IMR-90 (cell line): ENCODE measurements around the gene KCNN3. TPM values are rescaled to one million over a fixed set of nuclear protein-coding genes. Genes with fewer than 3 reads are reported as not detected.

Experiments
- ATAC-seq: fragments of 200-7000 bp; cut with Tn5 transposase; 2 replicates; pipeline ENCODE4 v1.9.1; 2020; ENCODE audit warnings: low read depth, mild to moderate bottlenecking, moderate library complexity
- BruUV-seq: library from RNA; stranded (reverse); fragments of 400-500 nt; replicated peaks from 2 replicates; lab custom pipeline; 2021; lab: Mats Ljungman, UMichigan
- CTCF ChIA-PET: fragments of 300-600 bp; formaldehyde crosslinking; extraction: SDS; loops from one replicate; lab custom pipeline; 2021; ENCODE audit warnings: antibody characterized with exemption; lab: Yijun Ruan, JAX
- POLR2A ChIA-PET: fragments of 300-600 bp; sonication (Branson Sonifier 250); formaldehyde crosslinking; loops from one replicate; lab custom pipeline; 2022; ENCODE audit warnings: antibody characterized with exemption; ENCODE audit not compliant: unreplicated experiment; lab: Charles Lee
- DNase-seq: peaks from one replicate; pipeline ENCODE4 v3.0.0; 2013
- H2AFZ ChIP-seq: replicated peaks from 2 replicates; pipeline ENCODE3; 2013; ENCODE audit warnings: low read length, mild to moderate bottlenecking; ENCODE audit not compliant: poor library complexity
- H2AK5ac ChIP-seq: 2 replicates; pipeline ENCODE4 v1.6.1; 2013; ENCODE audit warnings: low read depth, low read length, inconsistent platforms
- H2AK9ac ChIP-seq: replicated peaks from 2 replicates; pipeline ENCODE3; 2013; ENCODE audit warnings: mild to moderate bottlenecking, low read depth, low read length, moderate library complexity; ENCODE audit not compliant: poor library complexity
- H2BK120ac ChIP-seq: 2 replicates; pipeline ENCODE4 v1.6.1; 2013; ENCODE audit warnings: low read depth, low read length, inconsistent platforms
- H2BK15ac ChIP-seq: 3 replicates; pipeline ENCODE4 v1.6.1; 2013; ENCODE audit warnings: low read depth, low read length, inconsistent platforms
- H2BK20ac ChIP-seq: 2 replicates; pipeline ENCODE4 v1.6.1; 2013; ENCODE audit warnings: low read depth, mild to moderate bottlenecking, inconsistent platforms, low read length, moderate library complexity
- H2BK5ac ChIP-seq: 2 replicates; pipeline ENCODE4 v1.6.1; 2013; ENCODE audit warnings: mild to moderate bottlenecking, low read depth, low read length, inconsistent platforms; ENCODE audit not compliant: poor library complexity, severe bottlenecking
- H3K14ac ChIP-seq: replicated peaks from 2 replicates; pipeline ENCODE4 v1.6.1; 2013; ENCODE audit warnings: low read depth, low read length, inconsistent platforms
- H3K18ac ChIP-seq: 2 replicates; pipeline ENCODE4 v1.6.1; 2013; ENCODE audit warnings: low read depth, low read length, control low read depth
- H3K23ac ChIP-seq: 2 replicates; pipeline ENCODE4 v1.6.1; 2013; ENCODE audit warnings: low read depth, low read length, inconsistent platforms
- H3K27ac ChIP-seq: 2 replicates; pipeline ENCODE4 v1.5.1; 2013; ENCODE audit warnings: mild to moderate bottlenecking, control low read depth, low read length; ENCODE audit not compliant: insufficient read depth
- H3K27me3 ChIP-seq: 2 replicates; pipeline ENCODE4 v1.6.1; 2013; ENCODE audit warnings: low read length; ENCODE audit not compliant: control insufficient read depth, insufficient read depth
- H3K36me3 ChIP-seq: 2 replicates; pipeline ENCODE4 v1.6.1; 2013; ENCODE audit warnings: low read length, mixed read lengths; ENCODE audit not compliant: control insufficient read depth, insufficient read depth
- H3K4ac ChIP-seq: 2 replicates; pipeline ENCODE4 v1.6.1; 2013; ENCODE audit warnings: low read depth, low read length, inconsistent platforms
- H3K4me1 ChIP-seq: 2 replicates; pipeline ENCODE4 v1.6.1; 2013; ENCODE audit warnings: low read length, mixed read lengths; ENCODE audit not compliant: control insufficient read depth, insufficient read depth
- H3K4me2 ChIP-seq: 2 replicates; pipeline ENCODE4 v1.6.1; 2013; ENCODE audit warnings: low read depth, mild to moderate bottlenecking, control low read depth, low read length, moderate library complexity
- H3K4me3 ChIP-seq: 2 replicates; pipeline ENCODE4 v1.5.1; 2013; ENCODE audit warnings: low read depth, mild to moderate bottlenecking, control low read depth, low read length, moderate library complexity; ENCODE audit not compliant: insufficient read depth
- H3K56ac ChIP-seq: 2 replicates; pipeline ENCODE4 v1.6.1; 2013; ENCODE audit warnings: low read length, inconsistent platforms; ENCODE audit not compliant: insufficient read depth; ENCODE audit errors: extremely low read depth
- H3K79me1 ChIP-seq, 2 experiments: 2 replicates each; pipeline ENCODE4 v1.6.1; 2013; ENCODE audit warnings: low read length in 2 of 2, inconsistent platforms in 1 of 2, low read depth in 1 of 2
- H3K9ac ChIP-seq: 2 replicates; pipeline ENCODE4 v1.6.1; 2013; ENCODE audit warnings: low read depth, low read length, control low read depth
- H3K9me1 ChIP-seq: 2 replicates; pipeline ENCODE4 v1.6.1; 2013; ENCODE audit warnings: low read length, inconsistent platforms; ENCODE audit not compliant: insufficient read depth
- H3K9me3 ChIP-seq: 2 replicates; pipeline ENCODE4 v1.6.1; 2013; ENCODE audit warnings: low read length; ENCODE audit not compliant: control insufficient read depth, insufficient read depth
- H4K20me1 ChIP-seq: 2 replicates; pipeline ENCODE4 v1.6.1; 2013; ENCODE audit warnings: low read length, inconsistent platforms; ENCODE audit not compliant: insufficient read depth
- H4K5ac ChIP-seq: 2 replicates; pipeline ENCODE4 v1.6.1; 2013; ENCODE audit warnings: mild to moderate bottlenecking, low read depth, low read length, control low read depth
- H4K8ac ChIP-seq, 2 experiments: 2 replicates each; pipeline ENCODE4 v1.6.1; 2013; ENCODE audit warnings: low read depth in 2 of 2, low read length in 2 of 2, control low read depth in 1 of 2, inconsistent platforms in 1 of 2
- H4K91ac ChIP-seq: 2 replicates; pipeline ENCODE4 v1.6.1; 2013; ENCODE audit warnings: low read depth, low read length, inconsistent platforms; ENCODE audit not compliant: insufficient read depth
- BHLHE40 ChIP-seq: fragments of 150-350 bp; IDR thresholded peaks from 2 replicates; pipeline ENCODE4 v1.6.1; 2016; ENCODE audit warnings: mild to moderate bottlenecking, low read depth, low read length
- CEBPB ChIP-seq: IDR thresholded peaks from 2 replicates; pipeline ENCODE4 v1.6.1; 2012; ENCODE audit warnings: low read depth, low read length, improper control_type of control experiment
- CHD1 ChIP-seq: IDR thresholded peaks from 2 replicates; pipeline ENCODE4 v1.6.1; 2012; ENCODE audit warnings: low read depth, low read length, improper control_type of control experiment
- CTCF ChIP-seq: conservative IDR thresholded peaks from 2 replicates; pipeline ENCODE4 v1.5.1; 2012; ENCODE audit warnings: mild to moderate bottlenecking, low read depth, low read length, improper control_type of control experiment
- ELK1 ChIP-seq: fragments of 150-350 bp; IDR thresholded peaks from 2 replicates; pipeline ENCODE4 v1.6.1; 2016; ENCODE audit warnings: low read depth, mild to moderate bottlenecking, low read length, moderate library complexity, borderline replicate concordance
- FOS ChIP-seq: fragments of 150-350 bp; IDR thresholded peaks from 2 replicates; pipeline ENCODE4 v1.6.1; 2016; ENCODE audit warnings: low read depth, low read length
- MAFK ChIP-seq: IDR thresholded peaks from 2 replicates; pipeline ENCODE4 v1.6.1; 2012; ENCODE audit warnings: low read depth, low read length, improper control_type of control experiment
- MAZ ChIP-seq: IDR thresholded peaks from 2 replicates; pipeline ENCODE4 v1.6.1; 2012; ENCODE audit warnings: low read depth, mild to moderate bottlenecking, low read length, improper control_type of control experiment, moderate library complexity, borderline replicate concordance
- MXI1 ChIP-seq: IDR thresholded peaks from 2 replicates; pipeline ENCODE4 v1.6.1; 2012; ENCODE audit warnings: low read depth, mild to moderate bottlenecking, low read length, moderate library complexity, borderline replicate concordance
- NFE2L2 ChIP-seq: fragments of 150-350 bp; IDR thresholded peaks from 2 replicates; pipeline ENCODE4 v1.6.1; 2016; ENCODE audit warnings: low read depth, mild to moderate bottlenecking, low read length
- POLR2A ChIP-seq: IDR thresholded peaks from 2 replicates; pipeline ENCODE4 v1.6.1; 2012; ENCODE audit warnings: mild to moderate bottlenecking, low read depth, low read length
- RAD21 ChIP-seq: IDR thresholded peaks from 2 replicates; pipeline ENCODE4 v1.6.1; 2012; ENCODE audit warnings: low read length, improper control_type of control experiment
- RCOR1 ChIP-seq: IDR thresholded peaks from 2 replicates; pipeline ENCODE4 v1.6.1; 2012; ENCODE audit warnings: mild to moderate bottlenecking, low read length, improper control_type of control experiment; ENCODE audit not compliant: insufficient replicate concordance
- RFX5 ChIP-seq: IDR thresholded peaks from 2 replicates; pipeline ENCODE4 v1.8.0; 2012; ENCODE audit warnings: low read depth, mild to moderate bottlenecking, low read length, moderate library complexity
- SMC3 ChIP-seq: fragments of 150-350 bp; IDR thresholded peaks from 2 replicates; pipeline ENCODE4 v1.6.1; 2016; ENCODE audit warnings: low read depth, mild to moderate bottlenecking, antibody characterized with exemption, low read length, moderate library complexity
- USF2 ChIP-seq: fragments of 150-350 bp; IDR thresholded peaks from 2 replicates; pipeline ENCODE4 v1.6.1; 2017; ENCODE audit warnings: mild to moderate bottlenecking, antibody characterized with exemption, low read length, low read depth
- WGBS, 2 experiments: methylation state at CpG; one replicate each; pipeline versions ENCODE4 v1.1.5 to v1.1.7; 2013; ENCODE audit warnings: missing lambda C conversion rate in 2 of 2; ENCODE audit not compliant: insufficient read length in 1 of 2; ENCODE audit errors: extremely low coverage in 2 of 2; 5-methylcytosine and 5-hydroxymethylcytosine counted together
- dilution Hi-C: fragments of 300-500 bp; cut with HindIII; formaldehyde crosslinking; loops from one replicate; pipeline ENCODE4 v1.14.3; 2018; ENCODE audit warnings: low sequenced_read_pairs; ENCODE audit not compliant: unreplicated experiment
- in situ Hi-C: fragments of 300-500 bp; cut with MboI; formaldehyde crosslinking; loops from 3 replicates; pipeline ENCODE4 v1.14.3; 2019; ENCODE audit warnings: low sequenced_read_pairs, inconsistent platforms, mixed read lengths
- intact Hi-C: fragments of 100-400 bp; cut with micrococcal nuclease; formaldehyde crosslinking; loops from 2 replicates; pipeline ENCODE4 v1.10.0; 2022
- polyA plus RNA-seq, 3 experiments: library from polyadenylated mRNA; depleted of rRNA; stranded (reverse); fragments of >200 nt; gene quantifications; 2 replicates each; pipeline ENCODE4 v1.2.3, GENCODE V29; 2012; ENCODE audit warnings: low replicate concordance in 1 of 3
- total RNA-seq: library from RNA; depleted of rRNA; stranded (reverse); fragments of >200 nt; gene quantifications from 2 replicates; pipeline ENCODE4 v1.2.3, GENCODE V29; 2012

Gene KCNN3
- total and polyA plus RNA-seq, 2 of the 4 experiments (the other 2 are of a cell fraction): 0.02 TPM; not detected in 1

DNA sequence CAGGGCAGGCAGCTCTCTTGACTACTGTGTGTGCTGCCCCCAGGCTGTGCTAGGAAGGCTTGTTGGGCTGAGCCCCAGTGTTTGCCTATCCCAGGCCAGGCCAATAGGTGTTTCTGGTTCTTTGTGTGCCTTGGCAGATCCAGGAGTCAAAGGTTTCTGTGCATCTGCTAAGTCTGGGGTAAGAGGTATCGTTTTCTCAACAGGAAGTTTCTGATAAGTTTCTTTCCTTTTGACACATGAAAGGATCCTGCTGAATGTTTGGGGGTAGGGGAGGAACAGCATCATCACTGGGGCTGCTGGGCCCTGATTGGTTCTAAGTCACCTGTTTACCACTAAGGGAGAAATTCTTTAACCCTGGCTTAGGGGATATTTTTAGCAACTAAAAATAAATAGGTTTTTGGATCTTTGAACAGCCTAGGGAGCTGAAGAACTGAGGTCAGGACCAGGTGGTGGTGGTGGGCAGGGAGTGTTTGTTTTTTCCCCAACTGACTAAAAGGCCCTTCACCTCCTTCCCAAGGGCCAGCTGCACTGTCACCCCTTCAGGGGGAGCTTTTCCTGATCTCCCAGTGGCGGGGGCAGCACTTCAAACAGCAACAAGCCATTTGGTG lies 85.1 kb downstream of the KCNN3 start:
- Histone ChIP-seq H3K36me3 (no peaks in the 10 kb centered on the region), H3K4ac (no peak overlapping the region), H3K27me3 (peaks cover 63% of the 10 kb centered on the region), H3K9me3 (no peaks in the 10 kb centered on the region), H2BK5ac (no peak overlapping the region), H2BK120ac (no peak overlapping the region), H3K9me1 (no peaks in the 10 kb centered on the region), H3K18ac (no peak overlapping the region), H2AFZ (no peak overlapping the region), H2AK9ac (no peak overlapping the region), H3K79me1 (no peaks in the 10 kb centered on the region), H4K91ac (no peak overlapping the region), H3K4me2 (no peak overlapping the region), H3K23ac (no peak overlapping the region), H2BK15ac (no peak overlapping the region), H3K4me3 (no peak overlapping the region), H2BK20ac (no peak overlapping the region), H4K8ac (no peak overlapping the region), H3K27ac (no peak overlapping the region), H4K5ac (no peak overlapping the region), H3K56ac (no peak overlapping the region), H2AK5ac (no peak overlapping the region), H3K9ac (no peak overlapping the region), H3K4me1 (no peaks in the 10 kb centered on the region), H3K14ac (no peak overlapping the region), H4K20me1 (no peaks in the 10 kb centered on the region)
- no peak for TF ChIP-seq MAFK
- no peak for TF ChIP-seq NFE2L2
- no peak for TF ChIP-seq CEBPB
- TF ChIP-seq USF2: no peak
- no peak for TF ChIP-seq MXI1
- no peak for TF ChIP-seq MAZ
- TF ChIP-seq POLR2A: no peak
- TF ChIP-seq SMC3: no peak
- no peak for TF ChIP-seq RFX5
- TF ChIP-seq BHLHE40: no peak
- no peak for TF ChIP-seq CHD1
- no peak for TF ChIP-seq RAD21
- TF ChIP-seq ELK1: no peak
- TF ChIP-seq FOS: no peak
- TF ChIP-seq CTCF: no peak
- TF ChIP-seq RCOR1: no peak
- in situ Hi-C loops: no loop called here
- dilution Hi-C loops: no loop called here
- WGBS, 2 experiments: no CpG with 5 or more reads among the region's 2 CpGs
- no TSS peak for BruUV-seq
- DNase-seq (no peak), ATAC-seq (no peak)
- intact Hi-C loops: no loop called here
- POLR2A ChIA-PET: no interaction called here
- CTCF ChIA-PET: no interaction called here
